ENCODE measurements around the gene SEMA4B.
A peak's percentile ranks its signal among the peaks of the same experiment; 100 is the strongest.

GRCh38 chr15:90184119-90184785, 16.9 kb upstream of the SEMA4B start:
- TF ChIP-seq, protein P1, sequence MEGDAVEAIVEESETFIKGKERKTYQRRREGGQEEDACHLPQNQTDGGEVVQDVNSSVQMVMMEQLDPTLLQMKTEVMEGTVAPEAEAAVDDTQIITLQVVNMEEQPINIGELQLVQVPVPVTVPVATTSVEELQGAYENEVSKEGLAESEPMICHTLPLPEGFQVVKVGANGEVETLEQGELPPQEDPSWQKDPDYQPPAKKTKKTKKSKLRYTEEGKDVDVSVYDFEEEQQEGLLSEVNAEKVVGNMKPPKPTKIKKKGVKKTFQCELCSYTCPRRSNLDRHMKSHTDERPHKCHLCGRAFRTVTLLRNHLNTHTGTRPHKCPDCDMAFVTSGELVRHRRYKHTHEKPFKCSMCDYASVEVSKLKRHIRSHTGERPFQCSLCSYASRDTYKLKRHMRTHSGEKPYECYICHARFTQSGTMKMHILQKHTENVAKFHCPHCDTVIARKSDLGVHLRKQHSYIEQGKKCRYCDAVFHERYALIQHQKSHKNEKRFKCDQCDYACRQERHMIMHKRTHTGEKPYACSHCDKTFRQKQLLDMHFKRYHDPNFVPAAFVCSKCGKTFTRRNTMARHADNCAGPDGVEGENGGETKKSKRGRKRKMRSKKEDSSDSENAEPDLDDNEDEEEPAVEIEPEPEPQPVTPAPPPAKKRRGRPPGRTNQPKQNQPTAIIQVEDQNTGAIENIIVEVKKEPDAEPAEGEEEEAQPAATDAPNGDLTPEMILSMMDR (IDR thresholded peaks at IDR 0.05) = no peak
- no peak for TF ChIP-seq ELF4 (CRISPR knock-in tag; IDR thresholded peaks at IDR 0.05; ENCODE audit: low read depth)
- TF ChIP-seq KAT7 (CRISPR knock-in tag; IDR thresholded peaks at IDR 0.05; ENCODE audit: borderline replicate concordance) = 0 out of 2 replicates have a peak, but pooled peaks have one; percentile 28

All from WTC11 (cell line).